Heart left ventricle (tissue), 16 donors: Measurements from ENCODE around the gene STT3B. TPM values are rescaled to one million over a fixed set of nuclear protein-coding genes. Genes with fewer than 3 reads are reported as not detected.

Experiments
- ATAC-seq, 4 donors: fragments of 200-7000 bp; cut with Tn5 transposase; one replicate each; pipeline ENCODE4 v1.9.1; 2020 to 2022; ENCODE audit warnings: moderate library complexity in 4 of 4, mild to moderate bottlenecking in 3 of 4, moderate number of reproducible peaks in 1 of 4
- DNase-seq, 5 donors: peaks; one replicate each; pipeline ENCODE4 v3.0.0-alpha.2; 2020
- H3K27ac ChIP-seq, 12 donors: fragments of 200-600 bp; sonication (generic) in 4 of 12; one replicate each; pipeline versions ENCODE4 v1.5.0 to v1.8.0; 2016 to 2022; ENCODE audit warnings: mild to moderate bottlenecking in 2 of 12
- H3K27me3 ChIP-seq, 9 donors: fragments of 200-600 bp; sonication (generic) in 2 of 9; one replicate each; pipeline versions ENCODE4 v1.5.1 to v1.8.0; 2016 to 2022; ENCODE audit warnings: mild to moderate bottlenecking in 3 of 9
- H3K36me3 ChIP-seq, 9 donors: fragments of 200-600 bp; sonication (generic) in 2 of 9; one replicate each; pipeline versions ENCODE4 v1.5.0 to v1.8.0; 2018 to 2022; ENCODE audit warnings: mild to moderate bottlenecking in 2 of 9
- H3K4me1 ChIP-seq, 12 donors: fragments of 200-600 bp; sonication (generic) in 4 of 12; one replicate each; pipeline versions ENCODE4 v1.5.0 to v1.8.0; 2016 to 2022; ENCODE audit warnings: mild to moderate bottlenecking in 3 of 12
- H3K4me3 ChIP-seq, 12 donors: fragments of 200-600 bp; sonication (generic) in 4 of 12; one replicate each; pipeline versions ENCODE4 v1.5.0 to v1.8.0; 2017 to 2022; ENCODE audit warnings: mild to moderate bottlenecking in 9 of 12, moderate library complexity in 4 of 12
- H3K9me3 ChIP-seq, 12 donors: fragments of 200-600 bp; sonication (generic) in 4 of 12; one replicate each; pipeline versions ENCODE4 v1.5.0 to v1.8.0; 2016 to 2022; ENCODE audit warnings: mild to moderate bottlenecking in 1 of 12
- POLR2A ChIP-seq, 2 donors: fragments of 450-650 bp; IDR thresholded peaks; one replicate each; pipeline ENCODE4 v1.6.1; 2017; ENCODE audit warnings: antibody characterized with exemption in 2 of 2, mild to moderate bottlenecking in 2 of 2, moderate library complexity in 2 of 2
- WGBS, 4 donors: extraction: QIAGEN DNeasy Blood & Tissue Kit in 2 of 4; methylation state at CpG; one replicate each; pipeline versions ENCODE4 v1.1.5 to v1.1.7; 2013 to 2018; 5-methylcytosine and 5-hydroxymethylcytosine counted together
- intact Hi-C, 10 donors: fragments of 100-400 bp; cut with DNase I; formaldehyde crosslinking; loops; one replicate each; pipeline versions ENCODE4 v1.11.1 to v1.14.2; 2022
- polyA plus RNA-seq, 2 donors: library from polyadenylated mRNA; stranded (reverse); fragments of 200-250 nt; gene quantifications; one replicate each; pipeline ENCODE4 v1.2.3, GENCODE V29; 2013
- total RNA-seq, 9 donors: library from RNA; depleted of rRNA in 2 of 9; stranded (reverse); fragments of >200 nt in 2 of 9; fragmentation: NEBNext Ultra II Directional in 3 of 9; extraction: Animal tissue kit (Norgen Biotek cat#: 25700) in 3 of 9; gene quantifications; one replicate each; pipeline versions ENCODE4 v1.1.0 to v1.2.4, GENCODE V29; 2016 to 2023
- TF ChIP-seq, protein P1 (sequence below), 12 donors: fragments of 200-600 bp; sonication (generic) in 4 of 12; IDR thresholded peaks; one replicate each; pipeline versions ENCODE4 v1.5.0 to v1.8.0; 2018 to 2022; ENCODE audit warnings: antibody characterized with exemption in 12 of 12, mild to moderate bottlenecking in 5 of 12
- donor health status: ischemic (EF 13 %, LVEDD 7.1; RV severe dilation, severe dysfunction).
- donor health status: healthy with polysubstance abuse.
- donor health status: DM: no; HTN: yes; CAD: no.
- donor health status: DM: no; HTN: no; CAD: no.
- donor health status: ischemic (EF 25% LVEDD 6.9; RV normal size, moderate dysfunction).
- donor health status: ischemic (EF 25% LVEDD 5.7; RV mildly dilated, moderate dysfunction).
- donor health status: healthy.
- donor health status: DM: yes; HTN: yes; CAD: no.
- donor health status: ischemic (EF 35%, LVEDD 5.7; RV mildly dilated, moderate dysfunction).
- donor health status: nonischemic (EF 11% LVEDD 7.7; RV severe dilation, severe dysfunction).
- donor health status: DM: yes; HTN: yes; CAD: no.
- donor health status: PGD.
- donor health status: ischemic (EF 29% LVEDD 5.4; RV normal size, mild dysfunction).
- donor health status: nonischemic (EF 23%, LVEDD 6.1; RV moderate dilation, normal function).

The STT3B gene
- total and polyA plus RNA-seq, 11 donors: 30.2 to 109 (median 90.4) TPM

DNA sequence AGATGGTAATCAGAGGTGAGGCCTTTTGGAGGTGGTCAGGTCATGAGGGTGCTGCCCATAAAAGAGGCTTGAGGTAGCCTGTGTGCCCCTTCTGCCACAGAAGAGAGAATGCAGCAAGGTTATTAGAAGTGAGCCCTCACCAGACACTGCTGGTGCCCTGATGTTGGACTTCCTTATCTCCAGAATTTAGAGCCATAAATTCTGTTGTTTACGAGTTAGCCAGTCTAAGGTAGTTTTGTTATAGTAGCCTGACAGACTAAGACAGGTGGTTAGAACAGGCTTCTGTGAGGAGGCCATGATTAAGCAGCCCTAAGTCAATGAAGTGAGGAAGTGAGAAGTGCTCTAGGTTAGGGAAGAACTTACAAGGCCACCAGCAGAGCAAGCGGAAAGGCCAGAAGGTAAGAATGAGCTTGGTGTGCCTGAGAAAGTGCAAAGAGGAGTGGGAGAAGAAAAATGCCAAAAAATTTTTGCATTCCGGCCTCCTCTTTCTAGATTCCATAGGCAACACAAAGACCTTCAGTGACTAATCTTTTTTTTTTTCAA lies 44.2 kb upstream of the STT3B start:
- ATAC-seq (no peak), DNase-seq (no peak)
- intact Hi-C loops: no loop called here
- no peaks in the 10 kb centered on the region for H3K4me1 ChIP-seq
- no peaks in the 10 kb centered on the region for H3K27me3 ChIP-seq
- H3K4me3 ChIP-seq: no peak overlapping the region
- no peak overlapping the region for H3K27ac ChIP-seq
- TF ChIP-seq, protein P1, sequence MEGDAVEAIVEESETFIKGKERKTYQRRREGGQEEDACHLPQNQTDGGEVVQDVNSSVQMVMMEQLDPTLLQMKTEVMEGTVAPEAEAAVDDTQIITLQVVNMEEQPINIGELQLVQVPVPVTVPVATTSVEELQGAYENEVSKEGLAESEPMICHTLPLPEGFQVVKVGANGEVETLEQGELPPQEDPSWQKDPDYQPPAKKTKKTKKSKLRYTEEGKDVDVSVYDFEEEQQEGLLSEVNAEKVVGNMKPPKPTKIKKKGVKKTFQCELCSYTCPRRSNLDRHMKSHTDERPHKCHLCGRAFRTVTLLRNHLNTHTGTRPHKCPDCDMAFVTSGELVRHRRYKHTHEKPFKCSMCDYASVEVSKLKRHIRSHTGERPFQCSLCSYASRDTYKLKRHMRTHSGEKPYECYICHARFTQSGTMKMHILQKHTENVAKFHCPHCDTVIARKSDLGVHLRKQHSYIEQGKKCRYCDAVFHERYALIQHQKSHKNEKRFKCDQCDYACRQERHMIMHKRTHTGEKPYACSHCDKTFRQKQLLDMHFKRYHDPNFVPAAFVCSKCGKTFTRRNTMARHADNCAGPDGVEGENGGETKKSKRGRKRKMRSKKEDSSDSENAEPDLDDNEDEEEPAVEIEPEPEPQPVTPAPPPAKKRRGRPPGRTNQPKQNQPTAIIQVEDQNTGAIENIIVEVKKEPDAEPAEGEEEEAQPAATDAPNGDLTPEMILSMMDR (IDR thresholded peaks at IDR 0.05): no peak
- TF ChIP-seq POLR2A (IDR thresholded peaks at IDR 0.05): no peak
- WGBS, 4 donors: 94 to 97% (median 95%) methylated on average over 3 of the region's 3 CpGs
- peaks cover 0 to 19% (median 4%) of the 10 kb centered on the region in 12 donors for H3K9me3 ChIP-seq
- H3K36me3 ChIP-seq: no peaks in the 10 kb centered on the region

DNA sequence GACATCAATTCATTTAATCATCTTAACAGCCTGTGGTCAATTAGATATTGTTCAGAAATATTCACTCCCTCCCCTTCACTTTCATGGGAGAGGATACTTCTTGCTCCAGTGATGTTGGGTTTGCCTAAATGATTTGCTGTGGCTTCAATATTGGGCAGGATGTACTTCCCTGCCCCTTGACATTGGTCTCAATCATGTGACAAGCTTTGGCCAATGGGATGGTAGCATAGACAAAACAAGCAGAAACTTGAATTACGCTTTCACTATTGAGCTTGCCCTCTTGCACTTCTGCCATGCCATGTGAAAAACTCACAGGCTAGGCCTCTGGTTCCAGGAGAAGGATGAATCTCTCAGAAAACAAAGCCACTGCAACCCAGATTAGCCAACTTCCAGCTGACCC lies 42.2 kb upstream of the STT3B start:
- intact Hi-C loops: no loop called here
- peaks cover 0 to 19% (median 4%) of the 10 kb centered on the region in 12 donors for H3K9me3 ChIP-seq
- no peaks in the 10 kb centered on the region for H3K36me3 ChIP-seq
- no peak overlapping the region for H3K4me3 ChIP-seq
- H3K27ac ChIP-seq: no peak overlapping the region
- H3K4me1 ChIP-seq: no peaks in the 10 kb centered on the region
- WGBS, 4 donors: 29 to 99% (median 97%) methylated on average over 1 of the region's 1 CpG
- H3K27me3 ChIP-seq: no peaks in the 10 kb centered on the region
- DNase-seq: no peak
- ATAC-seq: no peak
- TF ChIP-seq, protein P1 (IDR thresholded peaks at IDR 0.05): no peak
- no peak for TF ChIP-seq POLR2A (IDR thresholded peaks at IDR 0.05)

DNA sequence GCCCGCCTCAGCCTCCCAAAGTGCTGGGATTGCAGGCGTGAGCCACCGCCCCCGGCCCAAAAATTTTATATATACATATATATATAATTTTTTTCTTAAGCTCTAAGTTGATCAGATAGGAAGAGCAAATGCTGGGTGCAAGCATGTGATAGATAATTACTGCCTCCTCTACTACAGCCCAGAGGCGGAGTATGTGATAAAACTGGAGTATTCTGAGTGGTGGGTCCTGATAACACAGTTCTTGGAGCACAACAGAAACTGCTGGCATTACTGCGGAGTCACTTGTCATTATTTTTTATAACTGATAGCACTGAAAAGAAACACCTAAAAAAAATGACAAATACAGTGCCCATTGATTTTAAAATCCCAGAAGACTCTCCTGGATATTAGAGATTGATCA lies 41.1 kb upstream of the STT3B start:
- H3K4me3 ChIP-seq: no peak overlapping the region
- WGBS, 4 donors: 81 to 87% (median 86%) methylated on average over 6 of the region's 6 CpGs
- no peak for TF ChIP-seq POLR2A (IDR thresholded peaks at IDR 0.05)
- TF ChIP-seq, protein P1 (IDR thresholded peaks at IDR 0.05): no peak
- no peaks in the 10 kb centered on the region for H3K4me1 ChIP-seq
- DNase-seq (no peak), ATAC-seq (no peak)
- H3K27ac ChIP-seq: no peak overlapping the region
- intact Hi-C loops: no loop called here
- peaks cover 0 to 19% (median 4%) of the 10 kb centered on the region in 12 donors for H3K9me3 ChIP-seq
- H3K36me3 ChIP-seq: no peaks in the 10 kb centered on the region
- H3K27me3 ChIP-seq: no peaks in the 10 kb centered on the region

DNA sequence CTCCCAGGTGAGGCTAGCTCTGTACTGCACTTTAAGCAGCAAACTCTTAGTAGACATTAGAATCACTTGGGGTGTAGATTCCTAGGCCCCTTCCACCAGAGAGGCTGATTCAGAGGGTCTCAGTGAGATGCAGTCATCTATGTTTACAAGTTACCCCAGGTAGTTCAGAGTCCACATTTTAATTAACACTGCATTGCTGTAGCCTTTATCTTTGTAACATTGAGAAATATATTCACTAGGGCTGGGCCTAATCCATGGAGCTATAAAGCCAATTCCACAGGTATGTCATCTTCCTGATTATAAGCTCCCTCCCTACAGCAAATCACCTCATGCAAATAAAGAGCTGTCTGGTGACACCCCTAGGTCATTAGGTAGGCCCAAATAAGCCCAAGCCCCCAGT lies 39.6 kb upstream of the STT3B start:
- DNase-seq: no peak
- intact Hi-C loops: no loop called here

More for the DNA sequence above, 39.6 kb upstream of the STT3B start:
- H3K27ac ChIP-seq: no peak overlapping the region
- no peaks in the 10 kb centered on the region for H3K36me3 ChIP-seq
- no peak overlapping the region for H3K4me3 ChIP-seq
- no peaks in the 10 kb centered on the region for H3K27me3 ChIP-seq
- no peaks in the 10 kb centered on the region for H3K4me1 ChIP-seq
- no peak for ATAC-seq
- H3K9me3 ChIP-seq: peaks cover 0 to 19% (median 4%) of the 10 kb centered on the region in 12 donors
- TF ChIP-seq POLR2A (IDR thresholded peaks at IDR 0.05): no peak
- TF ChIP-seq, protein P1 (IDR thresholded peaks at IDR 0.05): no peak
